Left cardiac atrium (tissue), 4 donors: ENCODE results near the gene NUAK1. TPM values are rescaled to one million over a fixed set of nuclear protein-coding genes. Genes with fewer than 3 reads are reported as not detected.

ENCODE experiments used
- ATAC-seq, 2 donors: fragments of 200-7000 bp; cut with Tn5 transposase; one replicate each; pipeline ENCODE4 v1.9.1; 2020; ENCODE audit warnings: mild to moderate bottlenecking in 2 of 2, moderate library complexity in 2 of 2
- DNase-seq: peaks from one replicate; pipeline ENCODE4 v3.0.0-alpha.2; 2020
- intact Hi-C, 2 donors: fragments of 100-400 bp; cut with DNase I; formaldehyde crosslinking; loops; one replicate each; pipeline versions ENCODE4 v1.14.1 to v1.15.1; 2022 to 2023
- total RNA-seq, 2 donors: library from RNA; stranded (reverse); fragmentation: NEBNext Ultra II Directional; extraction: Animal tissue kit (Norgen Biotek cat#: 25700); gene quantifications; one replicate each; pipeline ENCODE4 v1.2.1, GENCODE V29; 2021
- donor health status: DM: no; HTN: yes; CAD: no.
- donor health status: DM: no; HTN: yes; CAD: no; lungs with severe emphysema.
- donor health status: DM: yes; HTN: yes; CAD: no.
- donor health status: Dilated cardiomyopathy.

The NUAK1 gene
- total RNA-seq, 2 donors from 2014 or later, result 20.4 to 40.1 TPM

GRCh38 chr12:106051853-106052531 lies 86.8 kb downstream of the NUAK1 start:
- DNase-seq, result no peak
- no peak for ATAC-seq
- intact Hi-C loops, result no loop called here

- DNase-seq, result no peak
- ATAC-seq, result no peak
- intact Hi-C loops, result no loop called here
Observed at GRCh38 chr12:106049546-106049945, 89.2 kb downstream of the NUAK1 start.

- intact Hi-C loops, result no loop called here
- no peak for ATAC-seq
- DNase-seq, result no peak
Observed at GRCh38 chr12:106049105-106049504, 89.6 kb downstream of the NUAK1 start.

- intact Hi-C loops, result no loop called here
- ATAC-seq, result no peak
- DNase-seq, result no peak
Observed at GRCh38 chr12:106048676-106049075, 90.1 kb downstream of the NUAK1 start.

GRCh38 chr12:106048016-106048415 lies 90.7 kb downstream of the NUAK1 start:
- intact Hi-C loops, result no loop called here
- ATAC-seq (no peak), DNase-seq (no peak)

GRCh38 chr12:106046947-106047346 lies 91.8 kb downstream of the NUAK1 start:
- ATAC-seq (no peak), DNase-seq (no peak)
- intact Hi-C loops, result no loop called here

GRCh38 chr12:106046301-106046846 lies 92.4 kb downstream of the NUAK1 start:
- DNase-seq (no peak), ATAC-seq (peak in 1 of 2 donors; percentile 35)
- intact Hi-C loops, result no loop called here

- intact Hi-C loops, result no loop called here
- no peak for DNase-seq
- ATAC-seq, result peak in 1 of 2 donors; percentile 37
Observed at GRCh38 chr12:106045251-106045674, 93.5 kb downstream of the NUAK1 start.

- peak in 1 of 2 donors; percentile 42 for ATAC-seq
- intact Hi-C loops, result no loop called here
Observed at GRCh38 chr12:106044773-106045172, 94.0 kb downstream of the NUAK1 start.

GRCh38 chr12:106042037-106042436 lies 96.7 kb downstream of the NUAK1 start:
- ATAC-seq (no peak), DNase-seq (no peak)
- intact Hi-C loops, result no loop called here

More at GRCh38 chr12:106044773-106045172, 94.0 kb downstream of the NUAK1 start:
- no peak for DNase-seq

GRCh38 chr12:106040521-106040920 lies 98.2 kb downstream of the NUAK1 start:
- ATAC-seq (no peak), DNase-seq (no peak)
- intact Hi-C loops, result no loop called here

GRCh38 chr12:106039646-106040404 lies 98.9 kb downstream of the NUAK1 start:
- no peak for DNase-seq
- intact Hi-C loops, result no loop called here
- no peak for ATAC-seq

- intact Hi-C loops, result no loop called here
- ATAC-seq (no peak), DNase-seq (no peak)
Observed at GRCh38 chr12:106039242-106039641, 99.5 kb downstream of the NUAK1 start.

- DNase-seq (no peak), ATAC-seq (peak in 1 of 2 donors; percentile 44)
- intact Hi-C loops, result no loop called here
Observed at GRCh38 chr12:106037524-106038298, 101.0 kb downstream of the NUAK1 start.

- ATAC-seq (no peak), DNase-seq (no peak)
- intact Hi-C loops, result no loop called here
Observed at GRCh38 chr12:106035421-106035820, 103.3 kb downstream of the NUAK1 start.

- DNase-seq (no peak), ATAC-seq (no peak)
- intact Hi-C loops, result no loop called here
Observed at GRCh38 chr12:106034316-106034715, 104.4 kb downstream of the NUAK1 start.

- ATAC-seq (no peak), DNase-seq (no peak)
- intact Hi-C loops, result no loop called here
Observed at GRCh38 chr12:106033161-106033675, 105.5 kb downstream of the NUAK1 start.

- ATAC-seq (no peak), DNase-seq (no peak)
- intact Hi-C loops, result no loop called here
Observed at GRCh38 chr12:106032623-106032925, 106.2 kb downstream of the NUAK1 start.

GRCh38 chr12:106031761-106032622 lies 106.8 kb downstream of the NUAK1 start:
- DNase-seq (no peak), ATAC-seq (no peak)
- intact Hi-C loops, result no loop called here
